Body of pancreas (tissue), 4 donors: ENCODE measurements around the gene LEPROT. TPM values are rescaled to one million over a fixed set of nuclear protein-coding genes. Genes with fewer than 3 reads are reported as not detected.
A peak's percentile ranks its signal among the peaks of the same experiment; 100 is the strongest.

Experiments used
- ATAC-seq: fragments of 150-250 bp; one replicate; pipeline ENCODE4 v1.9.1; 2016
- DNase-seq, 4 donors: peaks; one replicate each; pipeline ENCODE4 v3.0.0-alpha.2; 2019
- H3K27ac ChIP-seq, 4 donors: fragments of 200-600 bp; sonication (generic); 1 replicate in 3 of 4; 2 replicates in 1 of 4; pipeline versions ENCODE4 v1.5.1 to v1.6.1; 2016 to 2019; ENCODE audit warnings: mild to moderate bottlenecking in 1 of 4, mixed read lengths in 1 of 4, moderate library complexity in 1 of 4
- H3K27me3 ChIP-seq, 2 donors: fragments of 200-600 bp; sonication (generic); one replicate each; pipeline ENCODE4 v1.6.0; 2016; ENCODE audit warnings: mild to moderate bottlenecking in 1 of 2
- H3K36me3 ChIP-seq, 2 donors: fragments of 200-600 bp; sonication (generic); replicated peaks in 1 of 2; 2 replicates each; pipeline ENCODE4 v1.5.1; 2016; ENCODE audit warnings: low read depth in 2 of 2; ENCODE audit not compliant: insufficient read depth in 1 of 2
- H3K4me1 ChIP-seq: fragments of 200-600 bp; sonication (generic); one replicate; pipeline ENCODE4 v1.6.0; 2016
- H3K4me3 ChIP-seq, 2 donors: fragments of 200-600 bp; sonication (generic); 1 replicate in 1 of 2; 2 replicates in 1 of 2; pipeline ENCODE4 v1.5.1; 2016 to 2019
- H3K9me3 ChIP-seq, 3 donors: fragments of 200-600 bp; sonication (generic); 1 replicate in 2 of 3; 2 replicates in 1 of 3; pipeline ENCODE4 v1.5.1; 2016
- CTCF ChIP-seq, 7 experiments: fragments of 450-650 bp in 4 of 7; fragments of 200-600 bp in 3 of 7; sonication (generic) in 3 of 7; IDR thresholded peaks; one replicate each; pipeline ENCODE4 v1.5.1; 2016 to 2019; ENCODE audit warnings: antibody characterized with exemption in 7 of 7
- POLR2A ChIP-seq, 3 donors: fragments of 450-650 bp; IDR thresholded peaks; one replicate each; pipeline ENCODE4 v1.6.1; 2016; ENCODE audit warnings: antibody characterized with exemption in 3 of 3, mild to moderate bottlenecking in 2 of 3
- WGBS, 2 donors: methylation state at CpG; one replicate each; pipeline ENCODE4 v1.1.5; 2017; 5-methylcytosine and 5-hydroxymethylcytosine counted together
- intact Hi-C: fragments of 100-400 bp; cut with DNase I; formaldehyde crosslinking; loops from one replicate; pipeline ENCODE4 v1.15.1; 2023
- total RNA-seq, 2 donors: library from RNA; depleted of rRNA; stranded (reverse); fragments of >200 nt; gene quantifications; one replicate each; pipeline ENCODE4 v1.1.0, GENCODE V29; 2016

LEPROT gene
- total RNA-seq, 2 donors from 2014 or later = 22.7 to 47.7 TPM

GRCh38 chr1:65425697-65426096, 5.2 kb downstream of the LEPROT start:
- 87 to 94% methylated on average over 3 of the region's 3 CpGs for WGBS, 2 donors
- intact Hi-C loops = no loop called here
- DNase-seq (no peak), ATAC-seq (no peak)
- TF ChIP-seq CTCF (IDR thresholded peaks at IDR 0.05) = no peak
- no peak for TF ChIP-seq POLR2A (IDR thresholded peaks at IDR 0.05)
- H3K9me3 ChIP-seq = no peaks in the 10 kb centered on the region
- no peak overlapping the region for H3K27ac ChIP-seq
- no peaks in the 10 kb centered on the region for H3K27me3 ChIP-seq
- H3K4me1 ChIP-seq = peaks cover 30% of the 10 kb centered on the region
- H3K36me3 ChIP-seq = peaks cover 0 to 7% of the 10 kb centered on the region in 2 donors
- no peak overlapping the region for H3K4me3 ChIP-seq

DNA sequence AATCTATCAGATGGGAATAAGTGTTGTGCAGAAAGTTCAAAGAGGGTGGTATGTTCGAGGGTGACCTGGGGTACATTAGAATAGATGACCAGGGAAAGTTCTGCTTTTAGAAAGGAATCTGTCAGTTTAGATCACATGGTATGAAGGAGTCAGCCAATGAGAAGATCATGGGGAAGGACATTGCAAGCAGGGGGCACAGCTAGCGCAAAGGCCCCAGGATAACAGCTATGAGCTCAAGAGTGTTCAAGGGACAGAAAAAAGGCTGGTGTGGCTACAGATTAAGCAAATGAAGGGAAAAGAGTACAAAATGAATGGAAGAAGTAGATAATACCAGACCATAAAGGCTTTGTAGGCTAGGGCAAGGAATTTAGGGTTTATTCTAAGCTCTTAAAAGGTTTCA, 8.6 kb downstream of the LEPROT start:
- no peaks in the 10 kb centered on the region for H3K9me3 ChIP-seq
- DNase-seq = no peak
- H3K27ac ChIP-seq = peak overlapping the region in 1 of 4 donors; percentile 14
- no peak overlapping the region for H3K4me3 ChIP-seq
- TF ChIP-seq CTCF (IDR thresholded peaks at IDR 0.05) = no peak
- TF ChIP-seq POLR2A (IDR thresholded peaks at IDR 0.05) = no peak
- WGBS, 2 donors = 81 to 94% methylated on average over 2 of the region's 2 CpGs
- intact Hi-C loops = no loop called here
- H3K27me3 ChIP-seq = no peaks in the 10 kb centered on the region
- no peak for ATAC-seq
- H3K36me3 ChIP-seq = peaks cover 5 to 14% of the 10 kb centered on the region in 2 donors
- peaks cover 6% of the 10 kb centered on the region for H3K4me1 ChIP-seq

- Histone ChIP-seq H3K36me3 (peaks cover 5 to 14% of the 10 kb centered on the region in 2 donors), H3K4me1 (no peaks in the 10 kb centered on the region), H3K4me3 (no peak overlapping the region), H3K27me3 (no peaks in the 10 kb centered on the region), H3K9me3 (no peaks in the 10 kb centered on the region), H3K27ac (peak overlapping the region in 1 of 4 donors; percentile 24)
- ATAC-seq = no peak
- WGBS, 2 donors = 73 to 75% methylated on average over 7 of the region's 7 CpGs
- intact Hi-C loops = no loop called here
- no peak for DNase-seq
- TF ChIP-seq POLR2A (IDR thresholded peaks at IDR 0.05) = no peak
- TF ChIP-seq CTCF (IDR thresholded peaks at IDR 0.05) = no peak
Observed at GRCh38 chr1:65429806-65430205, 9.3 kb downstream of the LEPROT start.

GRCh38 chr1:65431111-65431705, 10.7 kb downstream of the LEPROT start:
- Histone ChIP-seq H3K9me3 (no peaks in the 10 kb centered on the region), H3K4me3 (no peak overlapping the region), H3K36me3 (peaks cover 5 to 14% of the 10 kb centered on the region in 2 donors), H3K27me3 (no peaks in the 10 kb centered on the region), H3K4me1 (no peaks in the 10 kb centered on the region), H3K27ac (no peak overlapping the region)
- TF ChIP-seq CTCF (IDR thresholded peaks at IDR 0.05) (peak; percentile 18 to 60 (median 52)), POLR2A (IDR thresholded peaks at IDR 0.05) (no peak)
- ATAC-seq (peak; percentile 33), DNase-seq (peak in 1 of 4 donors; percentile 26)
- intact Hi-C loops = no loop called here
- 0 to 49% methylated on average over 1 of the region's 1 CpG for WGBS, 2 donors

DNA sequence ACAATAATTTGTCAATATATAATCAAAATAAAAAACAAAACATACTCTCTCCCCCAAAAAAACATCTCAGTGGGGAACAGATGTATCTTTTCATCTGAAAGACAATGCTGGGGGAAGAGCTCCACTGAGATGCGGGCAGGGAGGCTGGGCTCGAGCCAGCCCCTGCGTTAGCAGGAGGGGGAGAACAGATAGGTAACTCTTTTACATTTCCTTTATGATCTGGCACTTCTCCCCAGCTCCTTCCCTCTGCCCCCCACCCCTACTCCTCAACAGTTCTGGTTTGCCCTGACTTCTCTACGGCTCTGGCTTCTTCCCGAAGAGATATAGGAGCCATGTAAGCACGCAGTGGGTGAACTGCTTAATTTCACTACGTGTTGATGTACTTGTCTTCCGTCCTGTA, 12.4 kb downstream of the LEPROT start:
- Histone ChIP-seq H3K9me3 (no peaks in the 10 kb centered on the region), H3K36me3 (peaks cover 5 to 7% of the 10 kb centered on the region in 2 donors), H3K27me3 (no peaks in the 10 kb centered on the region), H3K4me1 (no peaks in the 10 kb centered on the region), H3K4me3 (no peak overlapping the region), H3K27ac (no peak overlapping the region)
- 76% methylated on average over 8 of the region's 8 CpGs for WGBS, 2 donors
- intact Hi-C loops = no loop called here
- ATAC-seq (no peak), DNase-seq (no peak)
- no peak for TF ChIP-seq POLR2A (IDR thresholded peaks at IDR 0.05)
- TF ChIP-seq CTCF (IDR thresholded peaks at IDR 0.05) = no peak
